ENCODE data around the gene TFEB.

The TFEB gene

DNA sequence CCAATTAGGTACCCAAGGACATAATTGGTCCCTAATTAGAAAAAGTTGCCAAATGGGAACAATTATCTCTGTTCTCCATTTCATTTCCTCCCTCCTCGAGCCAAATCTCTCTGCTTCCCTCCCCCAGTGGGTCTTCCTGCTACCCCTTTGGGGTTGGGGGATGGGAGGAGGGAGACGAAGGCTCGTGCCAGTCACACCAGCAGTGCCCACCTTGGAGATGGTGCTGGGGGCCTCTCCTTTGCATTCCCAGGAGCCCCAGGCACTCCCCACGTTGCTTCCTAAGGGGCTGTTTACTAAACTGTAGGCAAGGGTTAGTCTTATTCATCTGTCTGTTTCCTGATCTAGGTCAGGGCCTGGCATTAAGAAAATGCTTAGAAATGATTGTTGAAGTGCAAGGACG, 64.0 kb downstream of the TFEB start:
- no peak for DNase-seq

DNA sequence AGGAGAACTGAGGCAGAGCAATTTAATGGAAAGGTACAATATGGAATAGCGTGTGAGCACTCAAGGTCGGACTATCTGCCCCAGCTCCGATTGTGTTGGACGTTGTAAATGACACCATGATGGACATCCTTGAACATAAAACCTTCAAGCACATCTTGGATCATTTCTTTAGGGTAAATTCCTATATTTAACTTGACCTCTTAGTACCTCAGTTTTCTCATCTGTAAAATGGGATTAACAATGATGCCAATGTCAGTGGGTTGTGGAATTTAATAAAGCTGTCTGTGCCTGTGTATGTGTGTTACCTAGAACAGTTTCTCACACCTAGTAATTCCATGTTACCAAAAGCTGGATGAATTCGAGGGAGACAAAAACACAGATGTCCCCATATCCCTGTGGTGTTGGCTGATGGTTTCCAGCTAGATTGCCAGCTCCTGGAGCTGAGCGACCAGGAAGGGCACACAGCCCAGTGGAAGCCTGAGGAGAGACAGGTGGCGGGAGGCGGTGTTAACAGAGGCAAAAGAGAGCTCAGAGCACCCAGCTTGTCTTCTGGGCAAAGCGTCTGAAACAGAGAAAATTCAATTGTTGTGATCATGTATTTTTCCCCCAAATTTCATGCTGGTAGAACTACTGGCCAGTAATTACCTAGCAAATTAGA, 64.6 kb downstream of the TFEB start:
- DNase-seq: no peak

DNA sequence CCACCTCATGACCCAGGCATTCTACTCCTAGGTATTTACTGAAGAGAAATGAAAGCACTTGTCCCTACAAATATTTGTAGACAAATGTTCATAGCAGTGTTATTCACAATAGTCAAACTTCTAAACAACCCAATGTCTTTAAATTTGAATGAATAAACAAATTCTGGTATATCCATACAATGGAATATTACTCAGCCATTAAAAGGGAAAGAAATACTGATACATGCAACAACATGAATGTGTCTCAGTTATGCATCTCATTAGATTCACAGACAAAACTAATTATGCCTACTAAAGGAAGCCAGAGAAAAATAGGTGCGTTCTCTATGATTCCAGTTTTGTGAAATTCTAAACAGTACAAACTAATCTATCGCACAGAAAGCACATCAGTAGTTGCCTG, 66.4 kb downstream of the TFEB start:
- DNase-seq: no peak

DNA sequence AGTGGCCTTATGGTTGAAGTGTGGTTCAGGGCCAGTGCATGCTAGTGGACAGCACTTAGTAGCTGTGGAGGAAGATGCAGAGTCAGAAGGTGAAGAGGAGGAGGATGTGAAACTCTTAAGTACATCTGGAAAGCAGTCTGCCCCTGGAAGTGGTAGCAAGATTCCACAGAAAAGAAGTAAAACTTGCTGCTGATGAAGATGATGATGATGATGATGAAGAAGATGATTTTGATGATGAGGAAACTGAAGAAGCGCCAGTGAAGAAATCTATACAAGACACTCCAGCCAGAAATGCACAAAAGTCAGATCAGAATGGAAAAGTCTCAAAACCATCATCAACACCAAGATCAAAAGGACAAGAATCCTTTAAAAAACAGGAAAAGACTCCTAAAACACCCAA, 68.2 kb downstream of the TFEB start:
- no peak for DNase-seq

DNA sequence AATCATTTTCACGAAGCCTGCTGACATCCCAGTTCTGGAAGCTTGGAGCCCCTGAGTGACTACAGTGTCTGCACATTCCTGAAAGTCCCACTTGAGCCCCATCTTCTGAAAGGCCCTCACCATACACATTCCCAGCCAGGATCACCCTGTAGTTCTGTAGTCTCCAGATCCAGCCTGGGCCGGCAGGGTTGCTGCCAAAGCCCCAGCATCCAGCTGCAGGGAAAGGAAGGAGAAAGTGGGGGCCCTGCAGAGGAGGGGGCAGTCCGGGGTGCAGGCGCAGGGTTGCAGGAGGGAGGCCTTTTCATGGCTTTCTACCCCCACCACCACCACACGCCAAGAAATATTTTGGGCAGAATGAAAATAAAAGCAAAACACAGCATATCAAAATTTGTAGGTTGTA, 71.1 kb downstream of the TFEB start:
- DNase-seq: no peak

DNA sequence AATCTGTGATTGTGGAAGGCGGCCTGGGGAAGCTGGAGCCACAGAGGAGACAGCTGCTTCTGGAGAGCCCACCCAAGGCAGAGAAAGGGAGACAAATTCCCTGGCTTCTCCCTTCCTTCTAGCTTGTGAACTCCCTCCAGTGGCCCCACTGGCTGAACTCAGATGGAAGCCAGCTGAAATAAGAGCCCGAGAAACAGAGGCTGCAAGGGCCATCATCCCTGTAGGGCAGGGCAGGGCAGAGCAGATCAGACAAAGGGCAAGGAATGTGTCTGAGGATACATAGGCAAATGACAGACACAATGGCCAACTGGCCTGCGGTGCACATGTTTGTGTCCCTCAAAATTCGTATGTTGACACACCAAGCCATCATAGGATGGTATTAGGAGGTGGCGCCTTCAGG, 71.8 kb downstream of the TFEB start:
- no peak for DNase-seq

- DNase-seq: no peak
Measured at GRCh38 chr6:41659935-41660334, 75.5 kb downstream of the TFEB start.

- DNase-seq: no peak
Measured at GRCh38 chr6:41658636-41659035, 76.8 kb downstream of the TFEB start.

GRCh38 chr6:41657131-41658094, 78.0 kb downstream of the TFEB start:
- no peak for DNase-seq

- peak; percentile 50 for DNase-seq
Measured at GRCh38 chr6:41656002-41656691, 79.3 kb downstream of the TFEB start.

GRCh38 chr6:41655646-41656001, 79.8 kb downstream of the TFEB start:
- DNase-seq: no peak

GRCh38 chr6:41655176-41655575, 80.2 kb downstream of the TFEB start:
- no peak for DNase-seq

DNA sequence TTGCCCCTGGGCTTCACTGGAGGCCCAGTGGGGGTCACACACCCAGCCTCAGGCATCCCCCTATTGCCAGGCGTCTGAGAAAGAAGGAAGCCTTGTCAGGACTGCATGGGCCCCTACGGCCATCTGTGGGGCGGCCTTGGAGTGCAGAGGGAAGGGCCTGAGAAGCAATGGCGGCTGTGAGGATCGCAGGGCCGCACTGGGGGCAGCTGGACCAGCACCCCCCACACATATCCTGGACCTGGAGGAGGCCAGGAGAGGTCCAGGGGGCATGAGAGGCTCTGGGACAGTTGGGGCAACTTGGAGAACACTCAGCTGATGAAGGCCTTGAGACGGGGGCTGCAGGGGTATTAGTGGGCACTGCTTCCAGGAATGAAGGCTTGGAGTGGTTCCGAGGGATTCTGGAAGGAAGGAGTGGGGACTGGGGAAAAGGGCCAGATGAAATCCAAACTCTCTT, 80.7 kb downstream of the TFEB start:
- DNase-seq: no peak

- no peak for DNase-seq
Measured at GRCh38 chr6:41654151-41654697, 81.2 kb downstream of the TFEB start.

GRCh38 chr6:41653691-41654090, 81.7 kb downstream of the TFEB start:
- DNase-seq: no peak

DNA sequence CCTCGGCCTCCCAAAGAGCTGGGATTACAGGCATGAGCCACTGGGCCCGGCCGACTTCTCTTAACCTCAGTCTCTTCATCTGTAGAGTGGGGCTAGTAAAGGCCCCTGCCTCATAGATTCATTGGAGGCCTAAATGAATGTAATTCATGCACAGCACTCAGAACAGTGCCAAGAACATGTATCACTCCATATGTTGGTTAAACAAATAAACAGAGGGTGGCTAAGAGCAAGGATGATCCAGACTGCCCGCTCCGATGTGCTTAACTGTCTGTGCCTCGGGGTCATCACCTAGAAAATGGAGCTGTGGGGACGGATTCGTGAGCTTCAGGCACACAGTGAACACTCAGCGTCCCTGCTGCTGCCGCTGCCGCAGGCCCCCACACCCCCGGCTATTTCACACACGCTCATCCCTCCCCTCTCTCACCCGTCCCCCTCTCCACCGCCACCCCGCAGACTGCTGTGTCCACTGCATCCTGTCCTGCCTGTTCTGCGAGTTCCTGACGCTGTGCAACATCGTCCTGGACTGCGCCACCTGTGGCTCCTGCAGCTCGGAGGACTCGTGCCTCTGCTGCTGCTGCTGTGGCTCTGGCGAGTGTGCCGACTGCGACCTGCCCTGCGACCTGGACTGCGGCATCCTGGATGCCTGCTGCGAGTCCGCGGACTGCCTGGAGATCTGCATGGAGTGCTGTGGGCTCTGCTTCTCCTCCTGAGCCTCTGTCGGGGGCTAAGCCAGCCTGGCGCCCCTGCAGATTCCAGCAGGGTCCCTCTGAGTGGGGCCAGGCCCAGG, 82.3 kb downstream of the TFEB start:
- DNase-seq: peak; percentile 85

- DNase-seq: peak; percentile 14
Measured at GRCh38 chr6:41651962-41652657, 83.3 kb downstream of the TFEB start.

DNA sequence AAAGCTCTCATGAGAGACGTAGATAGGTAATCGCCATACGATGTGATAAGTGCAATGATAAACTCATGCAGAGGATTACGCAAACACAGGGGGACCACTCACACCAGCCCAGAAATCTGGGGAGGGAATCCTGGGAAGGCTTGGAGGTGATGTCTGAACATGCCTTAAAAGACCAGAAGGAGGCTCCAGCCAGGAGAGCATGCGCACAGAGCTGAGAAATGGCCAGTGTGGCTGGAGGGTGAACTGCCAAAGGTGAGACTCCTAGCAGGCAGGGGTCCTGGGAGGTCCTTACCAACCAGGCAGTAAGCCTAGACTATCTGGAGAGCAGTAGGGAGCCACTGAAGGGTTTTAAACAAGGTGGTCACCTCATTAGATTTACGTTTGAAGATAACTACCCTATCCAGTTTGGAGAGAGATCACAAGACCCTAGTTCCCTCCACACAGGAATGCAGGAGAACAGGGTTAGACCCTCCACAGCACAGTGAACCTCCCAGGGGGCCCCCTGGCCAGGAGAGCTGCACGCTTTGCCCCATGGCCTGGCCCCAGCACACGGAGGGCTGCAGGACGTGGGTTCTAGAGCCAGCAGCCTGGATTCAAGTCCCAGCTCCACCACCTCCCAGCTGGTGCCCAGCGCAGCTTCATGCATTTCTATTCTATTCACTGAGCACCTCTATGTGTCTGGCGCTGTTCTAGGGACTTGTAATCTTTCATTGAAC, 84.0 kb downstream of the TFEB start:
- DNase-seq: no peak

GRCh38 chr6:41650120-41650519, 85.3 kb downstream of the TFEB start:
- no peak for DNase-seq

DNA sequence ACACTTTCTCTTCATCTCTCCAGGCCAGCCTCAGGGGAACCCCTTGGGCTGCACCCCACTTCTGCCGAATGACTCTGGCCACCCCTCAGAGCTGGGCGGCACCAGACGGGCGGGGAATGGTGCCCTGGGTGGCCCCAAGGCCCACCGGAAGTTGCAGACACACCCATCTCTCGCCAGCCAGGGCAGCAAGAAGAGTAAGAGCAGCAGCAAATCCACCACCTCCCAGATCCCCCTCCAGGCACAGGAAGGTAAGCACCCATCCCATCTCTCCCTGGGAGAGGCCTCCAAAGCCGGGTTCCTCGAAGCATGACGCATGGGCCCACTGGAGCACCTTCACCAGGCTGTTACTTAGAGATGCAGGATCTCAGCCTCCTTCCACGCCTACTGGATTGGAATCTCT, 85.8 kb downstream of the TFEB start:
- DNase-seq: no peak

GRCh38 chr6:41648921-41649320, 86.5 kb downstream of the TFEB start:
- DNase-seq: no peak
